PFSK-1 (cell line): ENCODE data around the gene SYNGR4.

Experiments used
- POLR2AphosphoS5 ChIP-seq: IDR thresholded peaks from 2 replicates; pipeline ENCODE4 v1.6.1; 2012; ENCODE audit warnings: low read depth, mild to moderate bottlenecking, control low read depth, low read length, moderate library complexity
- REST ChIP-seq, 2 experiments: IDR thresholded peaks; 2 replicates each; pipeline versions ENCODE4 v1.6.1 to v1.8.0; 2011 to 2012; ENCODE audit warnings: low read depth in 2 of 2, low read length in 2 of 2, control low read depth in 1 of 2, inconsistent platforms in 1 of 2, mild to moderate bottlenecking in 1 of 2, moderate library complexity in 1 of 2; ENCODE audit not compliant: insufficient read depth in 1 of 2
- SIN3A ChIP-seq: IDR thresholded peaks from 2 replicates; pipeline ENCODE4 v1.6.1; 2012; ENCODE audit warnings: mild to moderate bottlenecking, low read length, moderate library complexity, borderline replicate concordance; ENCODE audit not compliant: insufficient read depth
- TAF1 ChIP-seq: IDR thresholded peaks from 2 replicates; pipeline ENCODE4 v1.6.1; 2012; ENCODE audit warnings: low read length, control low read depth, borderline replicate concordance; ENCODE audit not compliant: insufficient read depth

- no peak for TF ChIP-seq POLR2AphosphoS5
- no peak for TF ChIP-seq REST (IDR thresholded peaks at IDR 0.05; ENCODE audit: insufficient read depth in 1 of 2, low read depth in 2 of 2, low read length in 2 of 2)
- no peak for TF ChIP-seq TAF1
- TF ChIP-seq SIN3A: no peak
Measured at GRCh38 chr19:48338253-48338755, 25.9 kb upstream of the SYNGR4 start.
